GM18511 (cell line): Measurements from ENCODE around the gene GDI1.

ENCODE experiments used
- ATAC-seq: cut with Tn5 transposase; IDR thresholded peaks from one replicate; pipeline ENCODE4 v1.9.1; 2021; ENCODE audit warnings: mild to moderate bottlenecking, moderate library complexity; ENCODE audit not compliant: unreplicated experiment

The GDI1 gene

GRCh38 chrX:154436374-154436982 lies 476 bp upstream of the GDI1 start:
- no peak for ATAC-seq

DNA sequence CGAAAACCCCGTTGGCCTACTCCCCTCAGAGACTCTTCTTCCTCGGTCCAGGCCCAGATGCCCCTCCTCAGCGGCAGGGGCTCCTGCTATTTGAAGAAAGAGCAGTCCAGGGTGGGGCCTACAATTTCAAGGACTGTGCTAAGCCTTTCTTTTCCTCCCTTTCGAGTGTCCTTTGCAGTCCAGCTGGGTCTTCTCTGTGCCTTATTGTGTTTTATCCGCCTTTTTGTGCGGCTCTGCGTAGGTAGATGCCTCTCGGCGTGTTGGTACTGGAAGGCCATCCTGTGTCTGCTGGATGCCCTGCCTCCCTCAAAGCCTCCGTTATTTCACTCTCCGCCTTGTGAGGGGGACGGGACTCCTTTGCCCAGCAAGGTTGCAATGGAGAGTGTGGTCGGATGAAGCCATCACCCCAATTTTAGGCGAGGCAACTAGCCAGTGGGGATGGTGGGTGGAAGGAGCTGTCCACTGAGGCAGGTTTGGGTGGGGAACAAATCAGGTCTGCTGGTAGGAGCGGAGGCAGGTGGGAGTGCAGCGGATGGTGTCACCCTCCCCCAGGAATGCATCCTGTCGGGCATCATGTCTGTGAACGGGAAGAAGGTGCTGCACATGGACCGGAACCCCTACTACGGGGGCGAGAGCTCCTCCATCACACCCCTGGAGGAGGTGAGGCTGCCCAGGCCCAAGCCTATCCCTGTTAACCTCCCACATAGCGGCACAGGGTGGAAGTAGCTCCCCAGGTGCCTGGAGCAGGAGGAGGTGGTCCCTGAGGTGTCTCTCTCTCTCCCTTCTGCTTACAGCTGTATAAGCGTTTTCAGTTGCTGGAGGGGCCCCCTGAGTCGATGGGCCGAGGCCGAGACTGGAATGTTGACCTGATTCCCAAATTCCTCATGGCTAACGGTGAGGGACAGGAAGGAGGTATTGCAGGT lies 1.3 kb downstream of the GDI1 start:
- ATAC-seq, result no peak

- no peak for ATAC-seq
Measured at GRCh38 chrX:154439841-154440240, 2.9 kb downstream of the GDI1 start.

DNA sequence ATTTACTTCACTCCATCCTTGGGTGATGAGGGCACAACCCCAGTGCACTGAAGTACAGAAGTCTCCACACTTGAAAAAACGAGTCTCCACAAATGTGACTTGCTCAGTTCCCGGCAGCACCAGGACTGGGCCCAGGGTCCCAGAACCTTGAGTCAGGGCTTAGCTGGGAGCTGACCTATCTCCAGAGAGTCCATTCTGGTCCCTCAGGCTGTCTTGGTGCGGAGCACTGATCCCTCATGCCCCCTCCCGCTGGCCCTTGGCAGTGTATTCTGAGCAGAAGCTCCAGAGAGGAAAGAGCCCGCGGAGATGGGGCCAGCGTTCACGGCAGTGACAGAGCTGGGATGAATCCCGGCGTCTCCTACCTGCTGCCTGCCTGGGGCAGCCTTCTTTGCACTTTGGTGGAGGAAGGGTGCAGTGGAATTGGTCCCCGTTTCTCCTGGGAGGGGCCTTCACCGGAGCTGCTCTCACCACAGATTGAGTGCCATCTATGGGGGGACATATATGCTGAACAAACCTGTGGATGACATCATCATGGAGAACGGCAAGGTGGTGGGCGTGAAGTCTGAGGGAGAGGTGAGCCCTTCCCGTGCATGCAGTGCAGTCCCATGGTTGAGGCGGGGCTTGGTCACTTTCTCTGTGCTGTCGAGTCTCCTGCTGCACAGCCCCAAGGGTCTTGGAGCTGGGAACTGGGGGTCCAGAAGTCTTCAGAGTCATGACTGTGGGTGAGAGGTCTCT lies 3.8 kb downstream of the GDI1 start:
- ATAC-seq, result no peak

DNA sequence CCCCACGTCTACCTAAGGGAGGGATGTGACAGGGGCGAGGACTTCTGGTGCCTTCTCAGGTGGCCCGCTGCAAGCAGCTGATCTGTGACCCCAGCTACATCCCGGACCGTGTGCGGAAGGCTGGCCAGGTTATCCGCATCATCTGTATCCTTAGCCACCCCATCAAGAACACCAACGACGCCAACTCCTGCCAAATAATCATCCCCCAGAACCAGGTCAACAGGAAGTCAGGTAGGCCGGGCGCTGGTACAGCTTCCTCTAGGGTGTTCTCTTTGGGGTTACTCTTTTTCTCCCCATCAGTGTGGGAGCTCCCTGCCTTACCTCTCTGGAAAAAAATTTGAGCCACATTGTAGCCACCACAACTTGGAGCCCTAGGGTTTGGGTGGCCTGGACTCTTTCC lies 4.6 kb downstream of the GDI1 start:
- ATAC-seq, result no peak

- ATAC-seq, result no peak
Measured at GRCh38 chrX:154441984-154442707, 5.2 kb downstream of the GDI1 start.

GRCh38 chrX:154443479-154443910 lies 6.5 kb downstream of the GDI1 start:
- ATAC-seq, result no peak

- peak; percentile 81 for ATAC-seq
Measured at GRCh38 chrX:154443992-154444754, 7.2 kb downstream of the GDI1 start, which contains the start of gene FAM50A. TSS of gene FAM50A (plus strand) at chrX:154444141. CDS start at chrX:154444236, 95 bp downstream.

DNA sequence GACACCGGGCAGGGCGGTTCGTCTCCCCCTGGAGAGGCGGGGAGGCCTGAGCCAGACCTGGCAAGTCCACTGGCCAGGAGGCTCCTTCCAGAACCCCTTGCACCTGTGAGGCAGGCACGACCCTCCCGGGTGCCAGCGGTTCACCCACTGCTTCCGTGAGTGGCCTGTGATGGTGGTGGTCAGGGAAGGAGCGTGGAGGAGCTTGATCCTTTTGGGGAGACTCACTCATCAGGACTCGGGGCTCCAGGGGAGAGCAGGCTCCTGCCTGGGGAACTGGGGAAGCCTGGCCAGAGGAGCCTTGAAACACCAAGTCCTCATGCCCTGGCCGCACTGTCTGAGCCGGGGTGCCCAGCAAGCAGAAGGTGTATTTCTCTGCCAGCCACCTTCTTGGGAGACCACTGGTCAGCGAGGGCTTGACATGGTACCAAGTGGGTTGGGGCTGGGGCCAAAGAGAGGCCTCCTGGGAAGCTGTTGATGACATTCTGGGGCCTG lies 7.8 kb downstream of the GDI1 start:
- no peak for ATAC-seq

GRCh38 chrX:154445776-154446175 lies 8.8 kb downstream of the GDI1 start:
- no peak for ATAC-seq

GRCh38 chrX:154446430-154446829 lies 9.5 kb downstream of the GDI1 start:
- ATAC-seq, result no peak

- ATAC-seq, result no peak
Measured at GRCh38 chrX:154448484-154448883, 11.5 kb downstream of the GDI1 start.

DNA sequence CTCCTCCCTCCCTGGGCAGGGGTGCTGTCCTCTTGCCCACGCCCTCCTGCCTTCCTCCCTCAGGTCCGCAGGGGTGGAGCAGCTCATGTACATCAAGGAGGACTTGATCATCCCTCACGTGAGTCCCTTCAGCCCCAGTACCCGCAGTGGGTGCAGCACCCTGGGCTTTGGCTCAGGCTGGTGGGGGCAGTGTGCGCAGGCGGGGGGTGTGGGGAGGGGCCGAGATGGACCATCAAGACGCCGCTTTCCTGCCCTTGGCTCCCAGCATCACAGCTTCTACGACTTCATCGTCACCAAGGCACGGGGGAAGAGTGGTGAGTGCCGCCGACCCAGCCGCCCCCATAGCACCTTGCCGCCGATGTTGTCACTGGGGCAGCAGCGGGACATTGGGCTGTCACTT lies 12.7 kb downstream of the GDI1 start:
- ATAC-seq, result no peak

- ATAC-seq, result no peak
Measured at GRCh38 chrX:154450312-154450711, 13.4 kb downstream of the GDI1 start.

DNA sequence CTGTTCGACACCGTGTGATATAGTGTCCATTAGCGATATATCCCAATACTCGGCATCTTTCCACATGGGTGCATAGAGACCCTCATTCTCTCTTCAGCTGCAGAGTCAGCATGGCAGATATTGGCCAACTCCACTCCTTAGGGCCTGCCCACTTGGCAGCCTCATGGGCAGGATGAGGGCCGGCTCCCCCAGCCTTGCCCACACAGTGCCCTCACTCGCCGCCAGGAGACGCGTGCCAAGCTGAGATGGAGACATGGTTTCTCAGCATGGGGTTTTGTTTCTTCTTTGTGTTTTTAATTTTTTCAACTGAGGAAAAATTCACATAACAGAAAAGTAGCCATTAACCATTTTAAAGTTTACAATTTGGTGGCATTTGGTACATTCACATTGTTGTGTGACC lies 15.9 kb downstream of the GDI1 start:
- no peak for ATAC-seq

GRCh38 chrX:154457491-154458115 lies 20.6 kb downstream of the GDI1 start:
- ATAC-seq, result peak; percentile 60

DNA sequence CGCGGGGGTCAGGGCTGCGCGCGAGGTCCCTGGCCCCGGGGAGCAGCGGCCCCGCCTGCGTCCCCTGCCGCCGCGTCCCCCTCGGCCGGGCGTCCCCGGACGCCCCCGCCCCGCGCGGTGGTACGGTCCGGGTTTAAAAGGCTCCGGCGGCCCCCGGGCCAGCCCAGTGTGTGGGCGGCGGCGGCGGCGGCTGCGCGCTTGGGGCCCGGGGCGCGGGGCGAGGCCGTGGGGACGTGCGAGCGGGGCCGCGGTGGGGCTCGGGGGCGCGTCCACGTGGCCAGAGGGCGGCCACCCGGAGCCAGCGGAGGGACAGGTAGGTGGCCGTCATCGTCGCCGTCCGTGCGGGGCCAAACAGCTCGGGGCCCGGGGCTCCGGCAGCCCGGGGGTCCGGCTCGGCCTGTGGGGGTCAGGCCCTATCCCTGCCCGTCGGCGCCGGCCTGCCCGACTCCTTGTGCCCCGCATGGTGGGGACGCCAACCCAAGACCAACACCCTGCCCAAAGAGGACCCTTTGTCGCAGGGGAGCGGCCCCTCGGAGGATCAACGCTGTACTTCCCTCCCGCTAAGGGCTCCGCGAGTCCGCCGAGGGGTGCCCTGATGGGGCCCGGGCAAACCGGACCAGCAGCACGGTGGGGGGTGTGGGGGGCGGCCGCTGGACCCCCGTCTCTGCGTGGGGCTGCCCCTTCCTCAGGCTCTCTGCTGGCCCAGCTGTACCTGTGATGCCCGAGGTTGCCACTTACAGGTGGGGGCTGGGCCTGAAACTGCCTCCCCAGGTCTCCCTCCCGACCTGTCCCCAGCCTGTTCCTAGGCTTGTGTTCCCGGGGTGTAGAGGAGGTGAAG lies 21.4 kb downstream of the GDI1 start, which contains the start of gene PLXNA3:
Gene PLXNA3, plus strand, starts transcription at position 166 of the 838 bp plus-strand sequence. CDS start 1,903 bp downstream, outside the sequence.
- ATAC-seq, result peak; percentile 71
